ENCODE data around the gene PLEKHG2. TPM values are rescaled to one million over a fixed set of nuclear protein-coding genes. Genes with fewer than 3 reads are reported as not detected.

PLEKHG2 gene
- polyA plus RNA-seq, 1 experiment = 20.6 TPM

DNA sequence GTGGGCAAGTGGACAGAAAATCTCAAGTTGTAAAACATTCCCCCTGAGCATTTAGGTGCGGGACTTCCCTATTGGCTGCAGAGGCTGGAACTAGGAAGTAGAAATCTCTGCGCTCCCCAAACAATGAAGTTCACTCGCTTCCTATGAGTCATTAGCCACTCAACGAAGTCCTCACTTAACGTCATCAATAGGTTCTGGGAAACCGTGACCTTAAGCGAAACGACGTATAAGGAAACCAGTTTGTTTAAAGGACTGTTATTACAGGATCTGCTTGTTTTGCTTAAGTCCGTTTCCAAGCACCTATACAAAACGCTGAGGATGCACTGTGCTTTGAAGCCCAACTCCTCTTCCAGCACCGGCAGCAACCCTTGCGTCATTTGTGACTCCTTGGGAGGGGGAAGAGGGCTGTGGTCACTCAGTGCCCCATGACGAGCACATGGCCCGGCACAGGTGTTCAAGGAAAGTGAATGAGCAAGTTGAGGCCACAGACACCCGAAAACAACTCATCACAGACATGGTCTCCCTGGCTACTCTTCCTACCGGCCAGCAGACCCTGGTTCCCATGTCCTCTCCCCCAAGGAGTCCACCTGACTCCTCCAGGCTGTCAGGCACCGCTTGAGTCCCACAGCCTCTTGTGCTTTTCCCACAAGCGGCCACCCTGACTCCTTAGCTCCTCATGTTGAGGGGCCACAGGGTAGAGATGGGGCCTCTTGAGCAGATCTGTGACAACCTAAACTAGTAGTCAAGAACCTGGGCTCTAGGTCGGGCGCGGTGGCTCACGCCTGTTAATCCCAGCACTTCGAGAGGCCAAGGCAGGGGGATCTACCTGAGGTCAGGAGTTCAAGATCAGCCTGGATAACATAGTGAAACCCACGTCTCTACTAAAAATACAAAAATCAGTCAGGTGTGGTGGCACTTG is 18.5 kb downstream of the PLEKHG2 start:
- TF ChIP-seq CTCF (IDR thresholded peaks at IDR 0.05; ENCODE audit: insufficient read depth, low read depth, low read length) = no peak
- H3K4me3 ChIP-seq (ENCODE audit: low read depth, low read length) = no peak overlapping the region
- CTCF ChIA-PET = interaction anchor here (1.3 to 1.9 kb wide), 2 partner anchors 10 to 19 kb away, joined by 3 to 9 read pairs; partner anchors contain the start of gene PLEKHG2

GRCh38 chr19:39432677-39433025 is 20.2 kb downstream of the PLEKHG2 start:
- DNase-seq (ENCODE audit: low read depth) = no peak
- TF ChIP-seq CTCF (IDR thresholded peaks at IDR 0.05; ENCODE audit: insufficient read depth, low read depth, low read length) = no peak
- Histone ChIP-seq H3K27me3 (ENCODE audit: control insufficient read depth, insufficient read depth, low read length) (no peaks in the 10 kb centered on the region), H3K36me3 (ENCODE audit: control insufficient read depth, insufficient read depth, low read length) (peaks cover 17% of the 10 kb centered on the region), H3K4me3 (ENCODE audit: low read depth, low read length) (no peak overlapping the region)
- POLR2A ChIA-PET = interaction anchor here (0.6 kb wide), 1 partner anchor 1217 kb away, joined by 3 read pairs; no protein-coding TSS in a partner anchor
- CTCF ChIA-PET = interaction anchor here (0.5 to 2.2 kb wide), 6 partner anchors 8 to 101 kb away, joined by 3 to 10 read pairs (median 4); partner anchors contain the start of genes EID2B and PLEKHG2

More for the DNA sequence above, 18.5 kb downstream of the PLEKHG2 start:
- H3K36me3 ChIP-seq (ENCODE audit: control insufficient read depth, insufficient read depth, low read length) = peaks cover 17% of the 10 kb centered on the region
- DNase-seq (ENCODE audit: low read depth) = no peak
- POLR2A ChIA-PET = no interaction called here
- H3K27me3 ChIP-seq (ENCODE audit: control insufficient read depth, insufficient read depth, low read length) = no peaks in the 10 kb centered on the region

DNA sequence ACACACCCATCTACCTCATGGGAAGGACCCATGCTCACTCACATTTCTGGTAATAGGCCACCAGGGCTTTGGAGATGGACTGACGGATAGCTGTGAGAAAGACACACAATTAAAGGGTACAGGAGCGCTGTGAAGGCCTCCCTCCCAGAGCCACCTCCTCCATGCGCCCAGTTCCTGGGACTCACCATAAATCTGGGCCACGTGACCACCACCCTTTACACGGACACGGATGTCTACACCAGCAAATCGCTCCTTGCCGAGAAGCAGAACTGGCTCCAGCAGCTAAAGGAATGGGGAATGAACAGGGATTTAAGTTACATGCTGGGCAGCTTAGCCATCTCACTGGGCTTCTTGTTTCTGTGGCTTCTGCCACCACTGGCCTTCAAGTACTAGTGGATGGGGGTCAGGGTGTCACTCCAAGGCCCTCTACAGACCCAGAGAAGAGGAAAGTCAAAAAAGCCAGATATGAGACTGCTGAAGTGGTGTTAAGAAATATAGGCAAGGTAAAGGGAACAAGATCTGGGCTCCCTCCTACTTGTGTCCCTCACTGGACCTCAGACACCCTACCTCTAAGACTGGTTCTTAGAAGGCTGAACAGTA is 21.1 kb downstream of the PLEKHG2 start:
- POLR2A ChIA-PET = interaction anchor here (0.6 kb wide), 1 partner anchor 1218 kb away, joined by 3 read pairs; no protein-coding TSS in a partner anchor
- Histone ChIP-seq H3K27me3 (ENCODE audit: control insufficient read depth, insufficient read depth, low read length) (no peaks in the 10 kb centered on the region), H3K36me3 (ENCODE audit: control insufficient read depth, insufficient read depth, low read length) (peaks cover 17% of the 10 kb centered on the region), H3K4me3 (ENCODE audit: low read depth, low read length) (no peak overlapping the region)
- no peak for TF ChIP-seq CTCF (IDR thresholded peaks at IDR 0.05; ENCODE audit: insufficient read depth, low read depth, low read length)
- DNase-seq (ENCODE audit: low read depth) = no peak
- CTCF ChIA-PET = interaction anchor here (0.5 to 2.2 kb wide), 2 partner anchors 99 to 100 kb away, joined by 3 to 10 read pairs; partner anchors contain the start of gene EID2B

DNA sequence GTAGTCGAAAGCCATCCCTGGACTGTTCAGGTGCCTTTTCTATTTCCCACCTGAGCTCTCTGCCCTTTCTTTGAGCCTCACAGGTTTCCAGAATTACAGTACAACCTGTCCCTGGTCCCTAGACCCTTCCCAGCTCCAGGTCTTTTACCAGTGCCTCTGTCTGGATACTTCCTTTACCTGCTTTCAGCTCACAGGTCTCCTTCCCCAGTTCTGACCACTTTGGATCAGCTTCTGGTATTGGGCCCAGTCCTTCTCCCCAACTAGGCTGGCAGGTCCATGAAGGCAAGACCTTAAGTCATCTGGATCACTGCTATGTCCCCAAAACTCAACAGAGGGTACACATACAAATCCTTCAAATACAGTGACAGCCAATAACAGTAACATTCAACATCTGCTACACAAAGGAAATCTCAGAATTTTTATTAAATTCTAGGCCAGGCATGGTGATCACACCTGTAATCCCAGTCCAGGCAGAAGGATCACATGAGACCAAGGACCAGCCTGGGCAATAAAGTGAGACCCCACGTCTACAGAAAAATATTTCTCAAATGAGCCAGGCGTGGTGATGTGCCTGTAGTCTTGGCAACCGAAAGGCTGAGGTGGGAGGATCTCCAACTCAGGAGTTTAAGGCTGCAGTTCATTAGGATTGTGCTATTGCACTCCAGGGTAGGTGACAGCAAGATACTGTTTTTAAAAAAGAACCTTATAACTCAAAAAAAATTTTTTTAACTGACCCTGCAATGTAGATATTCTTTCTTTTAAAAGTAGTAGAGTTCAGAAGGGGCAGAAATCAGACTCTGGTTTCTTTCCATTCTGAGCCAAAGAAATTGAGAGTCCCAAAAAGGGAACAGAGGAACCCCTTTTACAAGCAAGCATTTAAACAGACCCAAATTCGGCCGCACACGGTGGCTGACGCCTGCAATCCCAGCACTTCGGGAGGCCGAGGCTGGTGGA is 21.9 kb downstream of the PLEKHG2 start:
- H3K36me3 ChIP-seq (ENCODE audit: control insufficient read depth, insufficient read depth, low read length) = peaks cover 17% of the 10 kb centered on the region
- H3K4me3 ChIP-seq (ENCODE audit: low read depth, low read length) = peak overlapping the region; percentile 98
- no peaks in the 10 kb centered on the region for H3K27me3 ChIP-seq (ENCODE audit: control insufficient read depth, insufficient read depth, low read length)
- POLR2A ChIA-PET = interaction anchor here (1.5 kb wide), 2 partner anchors 20 to 43 kb away, joined by 11 to 17 read pairs; partner anchors contain the start of genes MED29 and PAF1
- CTCF ChIA-PET = interaction anchor here (1.4 to 2.2 kb wide), 3 partner anchors 23 to 98 kb away, joined by 6 to 10 read pairs (median 9); partner anchors contain the start of genes EID2B and PLEKHG2
- no peak for TF ChIP-seq CTCF (IDR thresholded peaks at IDR 0.05; ENCODE audit: insufficient read depth, low read depth, low read length)
- no peak for DNase-seq (ENCODE audit: low read depth)
